Pons (tissue), 1 donor: ENCODE measurements around the gene FGFR3.
A peak's percentile ranks its signal among the peaks of the same experiment; 100 is the strongest.

Source experiments
- DNase-seq: peaks from one replicate; pipeline ENCODE4 v3.0.0-alpha.2; 2016; ENCODE audit warnings: low spot score

FGFR3 gene

DNA sequence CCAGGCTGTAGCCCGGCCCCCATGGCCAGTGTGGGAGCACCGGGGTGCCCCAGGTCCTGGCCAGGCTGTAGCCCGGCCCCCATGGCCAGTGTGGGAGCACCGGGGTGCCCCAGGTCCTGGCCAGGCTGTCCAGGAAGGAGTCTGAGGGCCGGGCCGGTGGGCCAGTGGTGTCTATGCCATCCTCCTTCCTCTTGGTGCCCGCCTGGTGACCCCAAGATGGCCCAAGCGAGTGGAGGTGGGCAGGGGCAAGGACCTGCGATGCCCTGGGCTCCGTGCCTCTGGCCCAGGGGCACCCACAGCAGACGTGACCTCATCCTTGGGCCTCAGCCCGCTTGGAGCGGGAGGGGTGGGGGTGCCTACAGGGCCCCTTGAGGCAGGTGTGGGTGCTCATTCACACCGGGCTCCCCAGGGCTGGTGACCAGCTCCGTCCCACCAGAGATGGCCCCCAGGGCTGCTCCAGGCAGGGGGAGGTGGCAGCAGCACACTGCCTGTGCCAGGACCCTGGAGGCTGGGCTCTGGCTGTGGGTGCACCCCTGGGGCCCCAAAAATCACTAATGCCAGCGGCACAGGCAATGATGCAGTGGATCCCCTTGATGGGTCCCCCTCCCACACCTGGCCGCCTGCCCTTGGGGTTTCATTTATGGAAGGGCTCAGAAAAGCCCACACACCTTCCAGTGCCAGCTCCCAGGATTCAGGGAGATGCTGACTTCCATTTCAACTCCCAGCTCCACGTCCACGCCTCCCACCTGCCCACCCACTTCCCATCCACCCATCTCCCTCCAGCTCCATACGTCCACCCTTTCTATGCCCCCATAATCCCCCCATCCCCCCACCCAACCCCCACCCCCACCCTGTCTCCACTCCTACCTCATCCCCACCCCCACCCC, 36.0 kb upstream of the FGFR3 start:
- DNase-seq, result no peak

- no peak for DNase-seq
These were observed 35.3 kb upstream of the FGFR3 start for GRCh38 chr4:1757836-1758235.

GRCh38 chr4:1758306-1759121, 34.6 kb upstream of the FGFR3 start:
- no peak for DNase-seq

DNA sequence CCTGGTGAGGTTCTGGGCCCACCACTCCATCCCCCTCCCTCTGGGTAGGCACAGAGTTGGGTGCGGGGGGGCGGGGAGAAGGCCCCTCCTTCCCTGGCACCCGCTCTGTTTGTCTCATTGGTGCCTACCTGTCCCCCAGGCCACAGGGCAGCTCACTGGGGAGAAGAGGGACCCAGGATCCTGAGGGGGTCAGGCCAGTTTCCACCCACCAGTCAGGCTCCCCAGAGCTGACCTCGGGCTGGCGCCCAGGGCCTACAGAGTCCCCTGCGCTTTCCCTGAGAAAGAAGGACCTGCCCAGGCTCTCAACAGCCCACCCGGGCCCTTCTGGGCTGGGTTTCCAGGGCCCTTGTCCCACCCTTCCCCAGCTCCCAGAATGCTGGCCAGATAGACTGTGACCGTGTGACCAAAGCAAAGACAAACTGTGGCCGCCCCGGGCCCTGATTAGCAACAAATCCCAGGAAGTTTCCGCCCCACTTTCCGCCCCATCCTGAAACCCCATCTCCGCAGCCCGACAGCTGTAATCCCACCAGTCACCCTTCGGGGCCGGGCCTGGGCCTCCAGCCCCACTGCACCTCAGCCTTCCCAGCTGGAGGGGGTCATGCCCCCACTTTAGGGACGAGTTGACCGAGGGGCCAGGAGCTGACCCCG, 33.8 kb upstream of the FGFR3 start:
- no peak for DNase-seq

DNA sequence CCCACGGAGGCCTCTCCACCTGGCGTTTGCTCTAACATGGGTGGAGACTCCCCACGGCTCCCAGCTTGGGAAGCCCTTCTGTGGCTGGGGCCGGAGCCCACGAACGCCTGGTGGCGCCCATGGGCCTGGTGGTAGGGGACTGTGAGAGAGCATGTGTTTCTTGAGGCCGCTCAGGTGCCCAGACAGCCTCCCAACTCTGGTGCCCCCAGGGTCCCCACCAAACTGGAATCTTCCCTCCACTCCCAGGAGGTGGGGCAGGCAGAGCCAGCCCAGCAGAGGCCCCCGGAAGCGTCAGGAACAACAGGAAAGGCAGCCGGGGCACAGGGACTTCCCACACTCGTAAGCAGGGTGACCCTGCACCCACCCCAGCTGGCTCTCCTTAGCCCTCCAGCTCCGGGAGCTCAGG, 33.3 kb upstream of the FGFR3 start:
- DNase-seq, result no peak

DNA sequence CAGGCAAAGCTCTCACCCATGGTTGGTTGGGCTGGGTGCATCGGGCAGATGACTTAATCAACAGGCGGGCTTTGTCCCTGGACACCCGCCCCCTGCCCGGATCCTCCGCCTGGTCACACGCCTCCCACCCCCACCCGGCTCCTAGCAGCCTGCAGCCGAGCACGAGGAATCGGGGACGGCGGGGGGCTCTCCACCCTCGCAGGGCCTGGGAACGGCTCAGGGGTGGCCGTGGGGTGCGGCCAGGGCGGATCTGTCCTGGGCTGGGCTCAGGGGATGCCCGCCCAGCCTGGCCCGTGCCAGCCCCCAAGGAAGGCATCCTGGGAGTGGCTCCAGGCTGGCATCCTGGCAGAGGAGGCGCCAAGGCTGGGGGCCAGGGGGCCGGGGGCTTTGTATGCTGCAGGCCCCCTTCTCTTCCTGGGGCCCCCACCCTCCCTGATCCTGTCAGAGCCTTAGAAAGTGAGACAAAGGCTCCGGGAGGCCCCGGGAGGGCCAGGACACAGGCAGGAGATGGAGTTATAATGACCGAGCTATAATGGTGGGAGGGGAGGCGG, 32.5 kb upstream of the FGFR3 start:
- DNase-seq, result no peak

- no peak for DNase-seq
These were observed 31.9 kb upstream of the FGFR3 start for GRCh38 chr4:1761130-1761689.

DNA sequence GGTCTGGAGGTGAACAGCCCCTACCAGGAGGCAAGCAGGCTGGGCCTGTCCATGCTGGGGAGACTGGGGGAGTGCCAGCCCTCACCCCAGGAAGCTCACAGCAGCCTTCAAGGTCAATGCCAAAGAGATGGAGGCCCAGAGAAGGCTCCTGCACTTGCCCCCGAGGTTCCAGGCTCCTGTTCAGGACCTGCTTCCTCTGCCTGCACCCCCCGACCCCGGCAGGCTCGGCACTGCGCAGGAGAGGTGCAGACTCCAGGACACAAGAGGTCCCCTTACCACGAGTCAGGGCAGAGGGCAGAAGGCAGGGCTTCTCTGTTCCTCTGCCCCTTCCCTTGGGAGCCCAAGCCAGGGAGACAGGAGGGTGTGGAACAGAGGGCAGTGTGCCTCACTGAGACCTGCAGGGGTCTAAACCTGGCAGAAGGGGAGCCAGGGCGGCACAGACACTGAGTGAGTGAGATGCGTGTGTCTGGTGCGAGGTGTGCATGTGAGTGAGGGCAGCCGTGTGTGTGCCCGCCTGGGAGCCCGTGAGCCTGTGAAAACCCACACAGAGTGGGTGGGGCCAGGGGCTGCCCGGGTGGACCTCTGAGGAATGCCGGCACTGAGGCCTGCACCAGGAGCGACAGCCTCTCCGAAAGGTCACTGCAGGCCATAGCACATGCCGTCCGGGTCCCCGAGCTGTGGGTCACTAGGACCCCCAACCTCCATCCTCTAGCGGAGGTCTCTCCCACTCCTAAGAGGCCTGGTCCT, 30.7 kb upstream of the FGFR3 start:
- DNase-seq, result no peak

- no peak for DNase-seq
These were observed 30.0 kb upstream of the FGFR3 start for GRCh38 chr4:1763070-1763549.

DNA sequence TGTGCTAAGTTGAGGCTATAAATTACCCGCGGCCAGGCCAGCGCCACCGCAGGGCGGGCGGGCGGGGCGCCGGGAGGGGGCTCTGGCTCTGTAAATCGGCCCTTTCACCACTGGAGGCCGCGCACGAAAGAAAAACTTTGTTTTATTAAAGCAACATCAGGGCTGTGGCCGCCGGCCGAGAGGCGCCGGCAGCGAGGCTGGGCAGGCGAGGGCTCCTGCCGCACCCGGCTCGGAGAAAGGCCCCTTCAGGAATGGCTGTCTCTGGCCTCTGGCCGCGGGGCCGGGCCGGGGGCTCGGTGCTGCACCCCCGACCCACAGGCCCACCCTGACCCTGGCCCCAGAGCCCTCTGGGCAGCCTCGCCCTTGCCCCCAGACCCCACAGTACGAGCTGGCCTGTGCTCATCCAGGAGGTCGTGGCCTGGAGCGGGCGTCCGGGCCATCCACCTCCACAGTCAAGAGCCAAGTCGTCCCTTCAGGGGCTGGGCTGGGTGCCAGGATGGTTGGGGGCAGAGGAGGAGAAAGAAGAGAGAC, 29.5 kb upstream of the FGFR3 start:
- peak; percentile 47 for DNase-seq

GRCh38 chr4:1764670-1765069, 28.4 kb upstream of the FGFR3 start:
- no peak for DNase-seq

DNA sequence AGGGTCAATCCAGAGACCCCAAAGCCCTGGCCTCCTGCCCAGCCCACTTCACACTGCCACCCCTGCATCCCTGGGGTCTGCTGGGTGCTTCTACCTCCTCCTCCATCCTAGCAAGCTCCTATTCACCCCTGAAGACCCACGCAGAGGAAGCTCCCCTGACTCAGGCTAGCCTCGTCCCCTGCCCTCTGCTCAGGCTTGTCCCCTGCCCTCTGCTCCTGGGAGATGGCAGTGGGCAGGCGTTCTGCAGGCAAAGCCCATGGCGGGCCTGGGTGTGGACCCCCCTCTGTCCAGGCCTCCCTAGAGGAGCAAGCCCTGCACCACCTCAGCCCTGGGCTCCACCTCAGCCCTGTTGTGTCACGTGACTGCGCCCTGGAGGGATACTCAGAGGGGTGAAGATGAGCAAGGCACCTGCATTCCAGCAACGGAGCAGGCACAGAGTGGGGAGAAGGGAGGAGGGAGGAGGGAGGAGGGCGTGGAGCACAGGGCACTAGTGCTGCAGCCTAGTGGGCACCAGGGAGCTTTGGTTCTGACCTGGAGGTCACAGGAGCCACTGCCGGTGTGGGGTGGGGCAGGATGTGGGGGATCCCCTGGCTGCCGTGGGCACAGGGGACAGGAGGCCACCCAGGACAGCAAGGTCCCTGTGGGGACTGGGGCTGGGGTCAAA, 27.6 kb upstream of the FGFR3 start:
- no peak for DNase-seq

DNA sequence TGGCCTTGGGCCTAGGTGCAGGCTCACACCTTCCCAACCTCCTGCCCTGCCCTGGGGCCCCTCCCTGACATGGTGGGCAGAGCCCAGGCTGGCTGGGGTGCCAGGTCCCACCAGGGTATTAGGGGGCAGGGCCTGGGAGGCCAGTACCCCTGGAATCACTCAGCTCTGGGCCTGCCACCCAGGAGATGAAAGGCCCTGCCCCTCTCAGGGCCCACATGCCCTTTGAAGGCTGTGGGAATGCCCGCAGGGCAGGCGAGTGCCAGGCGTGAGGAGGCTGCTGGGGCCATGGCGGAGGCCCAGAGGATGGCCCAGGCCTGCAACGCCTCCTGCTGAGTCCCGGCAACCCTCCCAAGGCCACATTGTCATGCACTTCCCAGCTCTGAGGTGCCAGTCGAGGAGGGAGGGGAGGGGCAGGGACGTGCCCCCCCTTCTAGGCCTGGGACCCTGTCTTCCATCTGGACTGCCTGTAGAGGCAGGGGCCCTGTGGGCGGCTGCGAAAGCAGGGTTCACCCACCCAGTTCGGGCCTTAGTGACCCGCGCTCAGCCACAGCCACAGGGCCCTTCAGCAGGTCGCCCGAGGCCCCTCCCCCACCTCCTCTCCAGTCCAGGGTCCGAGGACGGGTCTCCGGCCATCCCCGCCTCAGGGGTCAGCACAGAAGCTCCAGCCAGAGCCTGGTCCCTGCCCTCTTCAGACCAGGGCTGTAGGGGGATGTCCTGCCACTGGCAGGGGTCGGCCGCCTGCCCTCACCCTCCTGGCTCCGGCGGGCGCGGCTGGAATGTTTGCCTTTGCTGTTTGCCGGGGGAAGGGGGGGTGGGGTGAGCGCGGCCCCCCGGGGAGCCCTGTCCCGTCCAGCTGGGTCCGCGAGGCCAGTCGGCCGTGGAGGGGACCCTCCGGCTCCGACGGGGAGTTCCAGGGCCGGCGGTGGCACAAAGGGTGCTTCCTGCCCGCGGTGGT, 26.7 kb upstream of the FGFR3 start:
- no peak for DNase-seq

- no peak for DNase-seq
These were observed 25.9 kb upstream of the FGFR3 start for GRCh38 chr4:1767061-1767769.

DNA sequence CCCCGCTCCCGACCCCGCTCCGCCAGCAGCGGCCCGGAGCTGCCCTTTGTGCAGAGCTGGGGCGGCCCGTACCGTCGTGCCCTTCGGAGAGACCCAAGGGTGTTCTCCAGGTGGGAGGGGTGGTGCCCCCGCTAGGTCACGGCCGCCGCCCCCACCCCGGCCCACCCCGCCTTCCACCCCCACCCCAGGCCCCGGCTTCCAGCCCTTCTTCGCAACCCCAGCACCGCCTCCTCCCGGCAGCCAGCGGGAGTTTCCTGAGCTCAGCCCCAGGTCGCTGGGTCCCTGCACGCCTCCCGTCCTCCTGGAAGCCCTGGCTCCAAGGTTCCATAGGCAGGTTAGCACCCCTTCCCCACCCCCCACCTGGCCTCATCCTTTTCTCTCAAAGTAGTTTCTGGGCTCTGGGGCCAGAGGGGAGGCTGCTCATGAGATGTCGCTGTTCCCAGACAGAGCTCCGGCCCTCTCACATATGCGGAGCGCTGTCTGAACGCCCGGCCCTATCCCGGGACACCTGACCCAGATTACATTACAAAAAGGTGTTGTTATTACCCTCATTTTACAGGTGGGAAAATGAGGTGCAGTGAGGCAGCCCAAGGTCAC, 25.2 kb upstream of the FGFR3 start:
- no peak for DNase-seq

DNA sequence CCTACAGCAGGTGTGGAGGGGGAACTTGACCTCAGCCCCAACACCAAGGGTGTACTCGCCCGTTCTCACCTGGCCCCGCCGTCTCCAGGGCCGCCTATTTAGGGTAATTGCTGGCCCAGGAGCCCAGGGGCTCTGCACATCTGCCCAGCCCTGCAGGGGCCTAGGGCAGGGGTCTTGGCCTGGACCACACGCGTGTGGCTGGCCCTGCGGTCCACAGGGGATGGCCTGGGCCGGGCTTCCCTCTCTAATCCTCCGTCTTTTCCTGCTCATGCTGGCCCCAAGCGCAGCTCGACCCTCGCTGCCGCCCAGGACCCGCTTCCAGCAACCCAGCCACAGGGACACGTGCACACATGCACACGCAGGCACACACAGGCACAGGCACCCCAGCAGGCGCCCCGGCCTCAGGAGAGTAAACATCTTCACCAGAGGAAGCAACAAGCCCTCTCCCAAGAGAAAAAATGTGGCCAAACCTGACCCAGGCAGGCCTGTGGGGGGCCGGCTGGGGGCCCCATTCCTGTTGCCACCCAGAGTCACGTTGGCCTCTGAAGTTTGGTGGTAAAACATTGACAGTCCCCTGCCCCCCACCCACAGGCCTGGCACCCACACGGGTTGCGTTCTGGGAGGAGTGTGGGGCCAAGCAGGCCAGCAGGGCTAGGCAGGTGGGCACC, 24.6 kb upstream of the FGFR3 start:
- DNase-seq, result no peak

DNA sequence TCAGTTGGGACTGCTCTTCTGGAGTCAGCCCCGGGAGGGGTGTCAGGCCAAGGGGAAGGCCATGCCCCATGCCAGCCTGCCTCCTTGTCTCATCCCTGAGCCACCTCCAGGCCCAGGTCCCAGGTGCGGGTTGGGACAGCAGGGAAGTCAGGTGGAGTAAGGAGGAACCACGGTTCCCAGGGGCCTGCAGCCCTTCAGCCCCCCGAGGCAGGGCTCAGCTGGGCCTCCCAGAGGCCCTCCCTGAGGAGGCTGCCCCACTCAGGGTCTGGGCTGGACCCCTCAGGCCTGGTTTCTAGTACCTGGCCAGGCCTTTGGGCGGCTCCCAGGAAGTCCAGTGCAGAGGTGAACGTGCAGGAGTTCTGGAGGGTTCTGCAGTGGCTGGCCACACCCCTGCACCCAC, 23.4 kb upstream of the FGFR3 start:
- DNase-seq, result no peak

DNA sequence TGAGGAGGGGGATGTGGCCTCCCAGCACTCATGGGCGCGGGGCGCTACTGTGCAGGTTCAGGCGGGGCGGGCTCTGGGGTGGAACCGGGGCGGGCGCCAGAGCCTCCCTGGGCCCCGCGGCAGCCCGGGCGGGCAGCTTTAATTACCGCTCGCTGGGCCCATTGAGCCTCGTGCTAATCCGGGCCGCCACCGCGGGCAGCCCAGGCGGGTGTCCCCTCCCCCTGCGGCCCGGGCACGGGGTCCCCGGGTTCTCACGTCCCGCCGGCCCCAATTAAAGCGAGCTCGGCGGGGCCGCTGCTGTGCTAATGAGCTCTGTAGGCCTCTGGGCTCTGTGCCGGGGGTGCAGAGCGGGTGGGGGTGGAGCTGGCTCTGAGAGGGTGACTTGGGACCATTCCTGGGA, 22.8 kb upstream of the FGFR3 start:
- no peak for DNase-seq
